Activated CD8-positive, alpha-beta memory T cell treated with anti-CD3 and anti-CD28 coated beads for 4 hours (primary cell): ENCODE results near the gene C11orf16.
"Not testable (repeated sequence)": the region's sequence is repeated elsewhere in the genome, so short reads cannot be mapped to it uniquely, and the experiment has no call there.

ENCODE experiments used
- DNase-seq, 2 donors: peaks; one replicate each; pipeline ENCODE4 v3.0.0-alpha.2; 2020; ENCODE audit warnings: low read depth in 2 of 2

Gene C11orf16

GRCh38 chr11:8932564-8933180 is at the start of gene C11orf16:
C11orf16 (minus strand) TSS chr11:8932947; CDS start chr11:8932308, 639 bp downstream.
- no peak for DNase-seq

- no peak for DNase-seq
Measured at GRCh38 chr11:8980485-8980884, 47.7 kb upstream of the C11orf16 start.

GRCh38 chr11:8979365-8979764 is 46.6 kb upstream of the C11orf16 start:
- DNase-seq: not testable (repeated sequence)

- no peak for DNase-seq
Measured at GRCh38 chr11:8973121-8973520, 40.4 kb upstream of the C11orf16 start.

GRCh38 chr11:8971924-8972316 is 39.2 kb upstream of the C11orf16 start:
- DNase-seq: no peak

GRCh38 chr11:8971196-8971923 is 38.6 kb upstream of the C11orf16 start:
- no peak for DNase-seq

- no peak for DNase-seq
Measured at GRCh38 chr11:8967184-8967583, 34.4 kb upstream of the C11orf16 start.

- DNase-seq: peak; percentile 51 to 54
Measured at GRCh38 chr11:8964324-8965320, 31.9 kb upstream of the C11orf16 start, which contains the start of gene TMEM9B. TMEM9B (minus strand) TSS chr11:8964442; CDS start chr11:8964313, 129 bp downstream.

GRCh38 chr11:8963569-8964323 is 31.0 kb upstream of the C11orf16 start:
- peak; percentile 49 to 64 for DNase-seq

GRCh38 chr11:8962841-8963240 is 30.1 kb upstream of the C11orf16 start:
- DNase-seq: no peak

- DNase-seq: no peak
Measured at GRCh38 chr11:8961401-8961800, 28.7 kb upstream of the C11orf16 start.

- no peak for DNase-seq
Measured at GRCh38 chr11:8959546-8960166, 26.9 kb upstream of the C11orf16 start.

- DNase-seq: no peak
Measured at GRCh38 chr11:8956860-8957259, 24.1 kb upstream of the C11orf16 start.

- no peak for DNase-seq
Measured at GRCh38 chr11:8948886-8949285, 16.1 kb upstream of the C11orf16 start.

- DNase-seq: no peak
Measured at GRCh38 chr11:8947230-8947943, 14.6 kb upstream of the C11orf16 start.

- no peak for DNase-seq
Measured at GRCh38 chr11:8942518-8943066, 9.8 kb upstream of the C11orf16 start, which contains the start of gene ASCL3. ASCL3 (minus strand) TSS chr11:8943016; CDS start chr11:8938161, 4,855 bp downstream.

- DNase-seq: no peak
Measured at GRCh38 chr11:8941341-8942103, 8.8 kb upstream of the C11orf16 start.

GRCh38 chr11:8937659-8938058 is 4.9 kb upstream of the C11orf16 start:
- no peak for DNase-seq

- no peak for DNase-seq
Measured at GRCh38 chr11:8937159-8937558, 4.4 kb upstream of the C11orf16 start.
